ENCODE data around the gene FKBP3. TPM values are rescaled to one million over a fixed set of nuclear protein-coding genes. Genes with fewer than 3 reads are reported as not detected.
A peak's percentile ranks its signal among the peaks of the same experiment; 100 is the strongest.

FKBP3 gene
- total and polyA plus RNA-seq, 2 of the 13 experiments (the other 11 are each of a cell fraction or from before 2014, with no cell fraction given): 57.0 to 87.6 TPM

- TF ChIP-seq ZSCAN5A (CRISPR knock-in tag; IDR thresholded peaks at IDR 0.05; ENCODE audit: borderline replicate concordance): no peak
- peak; percentile 62; the same call in 1 of the 2 replicates for TF ChIP-seq ZNF609 (CRISPR knock-in tag; IDR thresholded peaks at IDR 0.05; ENCODE audit: borderline replicate concordance)
- TF ChIP-seq ZSCAN22 (CRISPR knock-in tag; IDR thresholded peaks at IDR 0.05): no peak
- TF ChIP-seq JUN (CRISPR knock-in tag; IDR thresholded peaks at IDR 0.05): 0 out of 2 replicates have a peak, but pooled peaks have one; percentile 41
- peak; percentile 96 for TF ChIP-seq ZNF3 (CRISPR knock-in tag; IDR thresholded peaks at IDR 0.05)
- peak; percentile 38; the same call in 1 of the 2 replicates for TF ChIP-seq YEATS2 (CRISPR knock-in tag; IDR thresholded peaks at IDR 0.05; ENCODE audit: borderline replicate concordance)
- TF ChIP-seq HIC2 (CRISPR knock-in tag; IDR thresholded peaks at IDR 0.05; ENCODE audit: low read depth): no peak; the same call in 1 of the 2 replicates
- TF ChIP-seq NFE2L2 (IDR thresholded peaks at IDR 0.05; ENCODE audit: low read length): no peak
- TF ChIP-seq HBP1 (CRISPR knock-in tag; IDR thresholded peaks at IDR 0.05; ENCODE audit: low read depth): 0 out of 2 replicates have a peak, but pooled peaks have one; percentile 84
- peak; percentile 77 for TF ChIP-seq FOXC1 (CRISPR knock-in tag; IDR thresholded peaks at IDR 0.05; ENCODE audit: borderline replicate concordance)
- TF ChIP-seq TIGD3 (CRISPR knock-in tag; IDR thresholded peaks at IDR 0.05; ENCODE audit: borderline replicate concordance): no peak
- TF ChIP-seq KDM3A (CRISPR knock-in tag; IDR thresholded peaks at IDR 0.05; ENCODE audit: low read depth): no peak
- TF ChIP-seq ZNF598 (CRISPR knock-in tag; IDR thresholded peaks at IDR 0.05; ENCODE audit: borderline replicate concordance): 0 out of 2 replicates have a peak, but pooled peaks have one; percentile 81
Observed at GRCh38 chr14:45134051-45134958, at the start of gene FKBP3 (continued).
